ENCODE results near the gene WDR37.

DNA sequence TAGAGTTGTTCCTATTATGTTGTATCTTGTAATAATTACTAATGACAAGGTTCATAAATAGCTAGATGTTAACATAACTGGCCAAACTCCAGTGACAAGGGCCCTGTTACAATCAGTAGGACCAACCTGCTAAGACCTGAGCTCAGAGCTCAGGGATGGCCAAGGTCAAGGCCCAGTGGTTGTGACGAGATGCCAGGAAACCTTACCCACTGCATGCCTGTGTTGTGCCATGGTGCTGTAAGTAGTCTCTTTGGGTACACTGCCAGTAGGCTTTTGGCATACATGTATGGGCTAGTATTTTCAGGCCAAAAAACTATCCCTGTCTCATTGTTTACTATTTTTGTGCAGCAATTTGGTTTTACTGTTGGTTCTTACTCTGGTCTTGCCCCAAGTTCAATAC lies 22.6 kb upstream of the WDR37 start:
- TF ChIP-seq CTCF (optimal IDR thresholded peaks at IDR 0.05 in 1 of 3, IDR thresholded peaks at IDR 0.05 in 1 of 3, conservative IDR thresholded peaks at IDR 0.05 in 1 of 3; ENCODE audit: extremely low read depth in 1 of 3, insufficient read depth in 2 of 3, low read length in 3 of 3) (no peak), EZH2 (IDR thresholded peaks at IDR 0.05; ENCODE audit: low read length) (no peak)
